ENCODE results near the gene ARFRP1. TPM values are rescaled to one million over a fixed set of nuclear protein-coding genes. Genes with fewer than 3 reads are reported as not detected.

ARFRP1 gene
- total and polyA plus RNA-seq, 2 of the 13 experiments (the other 11 are each of a cell fraction or from before 2014, with no cell fraction given), result 32.0 to 51.1 TPM

GRCh38 chr20:63682384-63683139 lies 25.2 kb downstream of the ARFRP1 start:
- no peak overlapping the region for H3K4me2 ChIP-seq (ENCODE audit: low read depth, low read length)
- H3K4me1 ChIP-seq (ENCODE audit: insufficient read depth, low read length), result peaks cover 10% of the 10 kb centered on the region
- no peak overlapping the region for H3K27ac ChIP-seq (ENCODE audit: extremely low read length, insufficient read depth, low read length)
- no peaks in the 10 kb centered on the region for H3K79me2 ChIP-seq (ENCODE audit: insufficient read depth, low read length)
- ChIA-PET POLR2A (interaction anchor here (0.5 to 1.3 kb wide), 5 partner anchors 13 to 58 kb away, joined by 3 to 6 read pairs (median 4); partner anchors contain the start of gene RTEL1), CTCF (ENCODE audit: low intra/inter-chr PET ratio, low total read pairs) (no interaction called here)
- H3K9me3 ChIP-seq (ENCODE audit: low read length), result no peaks in the 10 kb centered on the region
- WGBS (ENCODE audit: low lambda C conversion rate), result 84% methylated on average over 19 of the region's 22 CpGs
- no peak overlapping the region for H2AFZ ChIP-seq (ENCODE audit: low read length)
- H3K27me3 ChIP-seq (ENCODE audit: control insufficient read depth in 1 of 2, insufficient read depth in 2 of 2, low read length in 2 of 2), result no peaks in the 10 kb centered on the region
- intact Hi-C loops (cut with micrococcal nuclease; ENCODE audit: unreplicated experiment) (no loop called here), in situ Hi-C loops (cut with HindIII; ENCODE audit: extremely low pct_ligation_motif_present, low pct_unique_long_range_greater_than_20kb) (no loop called here)
- H4K20me1 ChIP-seq (ENCODE audit: insufficient read depth, low read length), result no peaks in the 10 kb centered on the region
- peak; percentile 39 for ATAC-seq
- H3K9ac ChIP-seq (ENCODE audit: insufficient read depth, low read depth, low read length), result 0 out of 2 replicates have a peak overlapping the region, but pooled peaks have one; percentile 5
- no peak for FAIRE-seq
- DNase-seq (ENCODE audit: low spot score), result peak; percentile 63
- H3K4me3 ChIP-seq (replicated peaks in 1 of 3; ENCODE audit: insufficient read depth in 1 of 3, low read depth in 2 of 3, low read length in 3 of 3), result no peak overlapping the region
- no TSS peak for BruUV-seq (replicated peaks)
- H3K36me3 ChIP-seq (replicated peaks in 1 of 2; ENCODE audit: control insufficient read depth in 1 of 2, insufficient read depth in 2 of 2, low read length in 2 of 2), result peaks cover 8 to 9% of the 10 kb centered on the region in 2 experiments; a peak in 3 of 5 replicates
- peak; percentile 73; the same call in 1 of the 2 replicates for TF ChIP-seq ZBTB38 (CRISPR knock-in tag; IDR thresholded peaks at IDR 0.05)
- peak; percentile 50; the same call in 1 of the 2 replicates for TF ChIP-seq NFE2 (CRISPR knock-in tag; IDR thresholded peaks at IDR 0.05)
- TF ChIP-seq RBFOX2 (IDR thresholded peaks at IDR 0.05; ENCODE audit: low read depth, low read length), result 0 out of 2 replicates have a peak, but pooled peaks have one; percentile 20
- no peak for TF ChIP-seq KLF11 (CRISPR knock-in tag; IDR thresholded peaks at IDR 0.05)
- TF ChIP-seq CBX2 (IDR thresholded peaks at IDR 0.05; ENCODE audit: low read depth, low read length), result no peak
- no peak for TF ChIP-seq CBX2 (CRISPR knock-in tag; IDR thresholded peaks at IDR 0.05; ENCODE audit: low read depth)
- peak; percentile 60; the same call in 1 of the 2 replicates for TF ChIP-seq ZNF263 (CRISPR knock-in tag; IDR thresholded peaks at IDR 0.05)
- peak; percentile 29; the same call in 1 of the 2 replicates for TF ChIP-seq NFE2L2 (IDR thresholded peaks at IDR 0.05; ENCODE audit: low read length)
- peak; percentile 70; the same call in 1 of the 2 replicates for TF ChIP-seq RARA (CRISPR knock-in tag; IDR thresholded peaks at IDR 0.05)
- peak; percentile 29 for TF ChIP-seq XRCC5 (optimal IDR thresholded peaks at IDR 0.05; ENCODE audit: low read length)
- no peak for TF ChIP-seq GABPA (IDR thresholded peaks at IDR 0.05; ENCODE audit: low read depth, low read length)
- peak; percentile 37; the same call in 1 of the 2 replicates for TF ChIP-seq GABPA (CRISPR knock-in tag; IDR thresholded peaks at IDR 0.05; ENCODE audit: low read depth)
- TF ChIP-seq MXD3 (CRISPR knock-in tag; IDR thresholded peaks at IDR 0.05), result no peak
- TF ChIP-seq FOSL2 (CRISPR knock-in tag; IDR thresholded peaks at IDR 0.05), result peak; percentile 85
- TF ChIP-seq ZNF839 (CRISPR knock-in tag; IDR thresholded peaks at IDR 0.05; ENCODE audit: borderline replicate concordance), result no peak
- TF ChIP-seq FOXA3 (CRISPR knock-in tag; IDR thresholded peaks at IDR 0.05), result no peak
- TF ChIP-seq ZBTB34 (CRISPR knock-in tag; IDR thresholded peaks at IDR 0.05), result no peak
- 0 out of 2 replicates have a peak, but pooled peaks have one; percentile 35 for TF ChIP-seq CENPT (CRISPR knock-in tag; IDR thresholded peaks at IDR 0.05; ENCODE audit: low read depth)
- no peak; a peak in 1 of 4 replicates for TF ChIP-seq NR2F1 (CRISPR knock-in tag; IDR thresholded peaks at IDR 0.05)
- TF ChIP-seq HNRNPL (IDR thresholded peaks at IDR 0.05; ENCODE audit: low read depth, low read length), result 0 out of 2 replicates have a peak, but pooled peaks have one; percentile 69
- TF ChIP-seq CBX1 (IDR thresholded peaks at IDR 0.05; ENCODE audit: low read depth), result no peak
- peak; percentile 63 for TF ChIP-seq GABPB1 (CRISPR knock-in tag; IDR thresholded peaks at IDR 0.05)
- TF ChIP-seq GMEB1 (CRISPR knock-in tag; IDR thresholded peaks at IDR 0.05; ENCODE audit: borderline replicate concordance), result no peak
